GM12865 (cell line): ENCODE results near the gene TRIM5.
"Not testable (repeated sequence)": the region's sequence is repeated elsewhere in the genome, so short reads cannot be mapped to it uniquely, and the experiment has no call there.

Source experiments
- DNase-seq: peaks from one replicate; pipeline ENCODE4 v3.0.0; 2010; ENCODE audit warnings: low read depth
- H3K4me3 ChIP-seq: 2 replicates; pipeline ENCODE4 v1.5.1; 2011; ENCODE audit warnings: mild to moderate bottlenecking, low read depth, low read length, control low read depth
- CTCF ChIP-seq: IDR thresholded peaks from 2 replicates; pipeline ENCODE4 v1.5.1; 2011; ENCODE audit warnings: low read length, control low read depth, low read depth, inconsistent platforms; ENCODE audit not compliant: insufficient read depth; ENCODE audit errors: missing control alignments

The TRIM5 gene

GRCh38 chr11:5696210-5696609 is 11.3 kb upstream of the TRIM5 start:
- no peak overlapping the region for H3K4me3 ChIP-seq
- TF ChIP-seq CTCF = no peak
- no peak for DNase-seq

- TF ChIP-seq CTCF = no peak
- no peak overlapping the region for H3K4me3 ChIP-seq
- no peak for DNase-seq
Measured at GRCh38 chr11:5695580-5695979, 10.7 kb upstream of the TRIM5 start.

GRCh38 chr11:5694642-5695041 is 9.8 kb upstream of the TRIM5 start:
- H3K4me3 ChIP-seq = no peak overlapping the region
- no peak for TF ChIP-seq CTCF
- no peak for DNase-seq

GRCh38 chr11:5691964-5692361 is 7.1 kb upstream of the TRIM5 start:
- H3K4me3 ChIP-seq = peak overlapping the region; percentile 64
- no peak for TF ChIP-seq CTCF
- DNase-seq = no peak

- not testable (repeated sequence) for DNase-seq
- peak overlapping the region; percentile 64 for H3K4me3 ChIP-seq
Measured at GRCh38 chr11:5691238-5691963, 6.5 kb upstream of the TRIM5 start.

- no peak for TF ChIP-seq CTCF
- DNase-seq = peak; percentile 28
- peak overlapping the region; percentile 64 for H3K4me3 ChIP-seq
Measured at GRCh38 chr11:5690736-5691135, 5.9 kb upstream of the TRIM5 start.

GRCh38 chr11:5690216-5690615 is 5.3 kb upstream of the TRIM5 start:
- H3K4me3 ChIP-seq = peak overlapping the region; percentile 64
- no peak for TF ChIP-seq CTCF
- DNase-seq = peak; percentile 25

- peak; percentile 91 for DNase-seq
- peak within 1 kb of the TSS; percentile 64 for H3K4me3 ChIP-seq
- no peak for TF ChIP-seq CTCF
Measured at GRCh38 chr11:5689551-5689983, 4.7 kb upstream of the TRIM5 start, which contains the start of gene TRIM22. TRIM22 (plus strand) TSS chr11:5689790; CDS start chr11:5696233, 6,443 bp downstream.
